ENCODE results near the gene PCSK1.
"Not testable (repeated sequence)": the region's sequence is repeated elsewhere in the genome, so short reads cannot be mapped to it uniquely, and the experiment has no call there.

PCSK1 gene

DNA sequence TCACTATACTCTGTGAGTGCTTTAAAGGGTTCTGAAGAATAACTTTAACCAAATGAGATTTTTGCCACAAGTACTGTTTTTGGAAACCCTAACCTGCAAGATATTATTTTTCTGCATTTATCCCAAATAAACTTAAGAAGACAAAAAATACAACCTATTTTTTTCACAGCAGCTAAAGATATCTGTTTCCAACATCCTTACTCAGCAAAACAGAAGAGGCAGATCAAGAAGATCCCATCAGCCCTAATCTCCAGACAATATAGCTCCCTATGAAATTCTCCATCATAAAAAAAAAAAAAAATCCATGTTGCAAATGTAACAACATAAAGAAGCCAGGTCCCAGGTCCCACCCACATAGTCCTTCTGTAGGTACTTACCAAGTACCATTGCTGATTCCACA is 7.6 kb downstream of the PCSK1 start:
- DNase-seq = no peak

DNA sequence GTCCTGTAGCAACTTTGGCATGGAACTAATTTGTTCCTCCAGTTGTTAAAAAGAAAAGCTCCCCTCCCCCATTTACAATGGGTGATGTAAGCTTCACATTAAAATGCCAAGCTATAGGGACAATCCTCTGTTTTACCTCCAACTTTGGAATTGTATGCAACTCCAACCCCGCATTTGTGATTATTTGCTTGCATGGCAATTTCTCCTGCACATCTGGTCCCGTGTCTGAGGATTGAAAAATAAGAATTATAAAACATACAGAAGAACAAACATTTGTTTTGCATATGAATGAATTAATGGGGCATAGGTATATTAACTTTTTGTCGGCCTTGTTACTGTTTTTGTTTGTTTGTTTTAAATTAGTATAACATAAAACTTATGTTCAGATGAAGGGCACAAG is 17.2 kb downstream of the PCSK1 start:
- DNase-seq = no peak

DNA sequence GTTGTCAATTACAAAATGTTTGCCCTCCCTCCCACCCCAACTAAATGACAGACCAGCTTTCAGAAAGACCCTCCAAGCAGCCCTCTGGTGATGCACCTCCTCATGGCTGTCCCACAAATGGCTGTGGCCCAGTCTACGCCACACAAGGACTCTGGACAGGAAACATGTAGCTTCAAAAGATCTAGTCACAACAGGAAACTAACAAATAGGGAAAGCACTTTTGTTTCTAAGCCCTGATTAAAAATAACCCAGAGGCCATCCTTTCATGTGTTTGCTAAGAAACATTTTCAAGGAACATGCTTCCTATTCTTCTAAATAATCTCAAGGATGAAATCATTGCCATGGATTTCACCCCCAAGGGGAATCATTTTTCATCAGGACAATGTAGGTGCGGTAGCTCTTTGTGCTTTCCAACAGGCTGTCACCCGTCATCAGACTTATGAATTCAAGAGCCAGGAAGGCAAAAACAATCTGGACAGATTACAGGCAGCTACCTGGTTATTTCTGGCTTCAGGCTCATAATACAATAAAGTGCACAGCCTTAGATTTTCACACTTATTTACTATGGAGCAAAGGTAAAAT is 20.1 kb downstream of the PCSK1 start:
- DNase-seq = no peak

DNA sequence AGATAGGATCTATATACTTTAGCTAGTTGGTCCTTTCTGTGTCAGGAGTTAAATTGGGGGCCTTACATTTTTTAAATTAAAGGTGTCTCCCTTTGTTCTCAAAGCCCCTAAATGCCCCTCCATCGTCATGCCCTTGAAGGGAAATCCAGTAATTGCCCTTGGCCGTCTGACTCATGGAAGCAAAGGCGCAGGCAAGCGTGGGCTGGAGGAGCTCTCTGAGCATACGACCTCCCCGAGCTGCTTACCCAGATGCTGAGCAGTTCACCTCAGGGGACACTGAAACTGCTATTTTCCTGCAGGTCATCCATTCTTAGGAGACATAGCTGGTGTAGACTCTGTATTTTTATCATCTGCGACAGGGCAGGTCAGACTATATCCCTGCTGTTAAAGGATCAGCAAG is 23.0 kb downstream of the PCSK1 start:
- DNase-seq = no peak

DNA sequence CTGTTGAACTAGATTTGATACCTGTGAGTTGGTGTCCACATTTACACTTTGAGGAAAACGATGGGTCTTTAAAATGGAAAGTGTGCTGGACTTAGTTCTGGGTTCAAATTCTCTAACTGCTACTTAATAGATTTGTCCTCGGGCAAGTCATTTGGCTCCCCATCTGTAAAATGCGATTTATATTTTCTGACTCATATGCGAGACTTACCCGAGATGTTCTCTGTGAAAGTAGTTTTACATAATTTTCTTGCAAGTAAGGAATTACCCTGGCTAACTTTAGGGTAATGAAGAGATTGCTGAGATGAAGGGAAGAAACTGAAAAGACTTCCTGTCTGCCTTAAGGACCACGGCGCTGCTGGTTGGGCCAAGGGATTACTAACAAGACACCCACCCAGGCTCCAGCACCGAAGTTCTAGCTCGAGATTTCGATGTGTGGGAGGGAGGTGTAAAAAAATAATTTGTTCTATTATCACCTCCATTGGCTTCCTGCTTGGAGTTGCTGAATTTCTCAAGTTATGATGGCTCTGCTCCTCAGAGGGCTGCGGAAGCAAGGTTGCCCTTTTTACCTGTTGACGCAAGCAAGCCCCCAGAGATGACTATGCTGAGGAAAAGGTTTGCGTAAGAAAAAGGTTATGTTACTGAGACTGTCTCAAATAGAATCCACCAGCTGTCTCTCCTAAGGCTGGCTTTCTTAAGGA is 24.1 kb downstream of the PCSK1 start:
- DNase-seq = no peak

DNA sequence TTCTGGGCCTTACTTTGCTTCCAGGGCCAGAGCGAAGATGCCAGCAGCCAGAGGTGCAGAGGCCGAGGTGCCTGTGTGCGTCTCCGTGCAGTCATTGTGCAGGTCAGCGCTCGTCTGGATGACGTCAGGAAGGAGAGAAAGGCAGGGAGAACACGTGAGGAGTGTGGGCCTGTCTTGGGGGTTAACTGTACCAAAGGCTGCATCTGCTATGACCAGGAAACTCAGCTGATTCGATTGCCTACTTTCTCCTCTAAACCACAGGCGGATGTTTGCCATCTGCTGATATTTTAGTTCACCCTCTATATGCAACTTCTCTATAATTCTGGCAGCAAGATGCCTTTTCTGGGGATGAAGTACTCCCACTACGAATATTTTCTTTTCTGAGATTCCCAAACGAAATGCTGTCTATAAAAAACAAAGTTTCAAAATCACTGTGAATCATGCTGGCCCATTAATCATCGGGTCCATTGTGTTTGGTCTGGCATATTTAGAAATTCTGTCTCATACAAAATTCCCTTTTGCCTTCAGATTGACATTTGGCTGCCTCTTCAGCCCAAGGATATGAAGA is 24.8 kb downstream of the PCSK1 start:
- DNase-seq = no peak

DNA sequence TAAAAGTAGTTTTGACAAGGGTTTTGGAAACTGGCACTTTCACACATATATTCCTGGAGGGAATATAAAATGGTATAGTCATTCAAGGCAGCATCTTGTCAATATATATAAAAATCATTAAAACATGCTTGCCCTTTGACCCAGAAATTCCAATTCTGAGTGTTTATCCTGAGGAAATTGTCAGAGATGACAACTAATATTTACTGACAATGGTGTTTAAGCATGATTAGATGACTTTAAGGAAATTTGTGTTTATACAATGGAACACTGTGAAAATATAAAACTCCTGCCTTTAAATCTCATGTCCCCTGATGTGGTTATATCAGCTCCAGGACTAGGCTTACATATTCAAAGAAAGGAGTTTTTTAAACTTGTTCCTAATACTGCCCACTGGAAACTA is 25.6 kb downstream of the PCSK1 start:
- no peak for DNase-seq

DNA sequence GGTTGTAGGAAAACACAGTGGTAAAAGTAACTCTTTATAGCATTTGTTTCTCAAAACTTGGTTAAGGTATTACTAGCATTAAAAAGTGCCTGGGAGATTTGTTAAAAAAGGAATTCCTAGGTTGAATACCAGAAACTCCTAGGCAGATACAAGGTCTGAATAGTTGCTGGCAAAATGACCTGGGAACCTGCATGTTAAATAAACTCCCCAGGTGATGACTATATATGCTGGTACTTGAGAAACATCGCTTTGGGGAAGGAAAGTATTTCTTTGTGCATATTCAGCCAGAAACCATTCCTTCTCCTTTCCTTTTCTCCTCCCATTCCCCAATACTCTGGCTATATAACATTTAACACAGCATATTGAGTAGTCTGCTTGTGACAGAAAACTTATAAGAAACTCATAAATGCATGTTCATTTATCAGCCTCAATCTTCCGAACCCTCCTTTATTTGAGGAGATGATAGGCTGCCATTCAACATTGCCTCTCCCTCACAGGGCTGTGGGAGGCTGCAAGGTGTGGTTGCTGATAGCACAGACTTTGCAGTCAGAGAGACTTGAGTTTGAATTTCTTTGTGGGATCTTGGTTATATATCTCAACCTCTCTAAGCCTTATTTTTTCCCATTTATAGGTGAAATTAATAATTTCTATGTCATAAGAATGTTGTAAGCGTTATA is 28.7 kb downstream of the PCSK1 start:
- no peak for DNase-seq

DNA sequence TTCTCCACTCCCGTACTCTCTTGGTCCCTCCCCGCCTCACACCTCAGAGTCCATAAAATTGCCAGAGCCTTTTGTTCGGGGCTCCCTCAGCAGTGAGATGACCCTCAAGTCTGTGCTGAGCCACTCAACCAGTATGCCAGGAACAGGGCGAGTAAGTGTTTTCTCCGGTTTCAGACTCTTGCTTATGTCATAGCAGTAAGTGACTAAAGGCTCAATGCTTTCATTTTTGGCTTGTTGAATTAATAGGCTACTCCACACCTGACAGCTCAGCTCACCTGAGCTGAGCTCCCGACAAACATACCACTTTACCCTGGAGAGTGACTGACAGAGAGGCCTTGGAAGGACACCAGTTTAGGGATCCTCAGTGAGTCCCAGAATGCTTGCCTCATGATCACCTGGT is 30.5 kb downstream of the PCSK1 start:
- DNase-seq = no peak

DNA sequence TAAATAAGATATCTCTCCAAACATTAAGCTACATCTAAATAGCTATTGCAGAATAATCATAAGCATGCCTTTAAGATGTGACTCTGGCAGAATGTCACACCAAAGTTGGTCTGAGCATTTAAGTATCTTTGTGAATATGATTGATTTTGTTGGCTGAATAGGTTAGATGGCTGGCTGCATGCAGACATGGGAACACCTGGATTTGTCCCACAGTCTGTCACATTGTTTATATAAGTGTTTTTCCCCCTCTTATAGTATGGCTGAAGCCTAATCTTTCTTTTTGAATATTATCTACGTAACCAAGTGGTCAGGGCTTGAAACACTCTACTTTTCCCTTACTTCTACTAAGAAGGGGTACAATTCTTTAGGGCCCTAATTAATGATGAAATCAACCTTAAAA is 36.2 kb downstream of the PCSK1 start:
- no peak for DNase-seq

DNA sequence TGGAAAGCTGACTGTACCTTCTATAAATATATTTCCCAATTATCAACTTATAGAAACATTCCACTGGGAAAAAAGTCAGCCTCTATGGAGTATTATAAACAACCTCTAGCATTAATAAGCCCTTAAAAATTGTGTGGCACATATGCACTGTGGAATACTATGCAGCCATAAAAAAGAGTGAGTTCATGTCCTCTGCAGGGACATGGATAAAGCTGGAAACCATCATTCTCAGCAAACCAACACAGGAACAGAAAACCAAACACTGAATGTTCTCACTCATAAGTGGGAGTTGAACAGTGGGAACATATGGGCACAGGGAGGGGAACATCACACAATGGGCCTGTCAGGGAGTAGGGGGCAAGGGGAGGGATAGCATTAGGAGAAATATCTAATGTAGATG is 37.8 kb downstream of the PCSK1 start:
- not testable (repeated sequence) for DNase-seq

DNA sequence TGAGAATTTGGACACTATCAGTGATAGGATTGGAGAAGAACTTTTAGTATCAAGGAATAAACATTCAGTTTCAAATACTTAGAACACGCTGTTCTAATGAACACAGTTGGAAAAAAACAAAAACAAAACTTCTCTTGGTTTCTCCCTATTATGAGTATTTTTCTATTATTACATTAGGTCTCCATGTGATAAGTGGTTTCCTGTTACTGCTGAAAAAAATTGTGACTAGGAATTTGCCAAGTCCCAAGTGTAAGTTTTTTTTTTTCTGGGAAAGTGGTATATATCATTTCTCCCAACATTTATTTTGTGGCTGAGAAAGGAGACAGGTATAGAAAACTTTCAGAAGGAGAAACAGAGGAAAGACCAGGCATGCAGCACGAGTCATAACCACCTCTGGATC is 41.1 kb downstream of the PCSK1 start:
- no peak for DNase-seq

DNA sequence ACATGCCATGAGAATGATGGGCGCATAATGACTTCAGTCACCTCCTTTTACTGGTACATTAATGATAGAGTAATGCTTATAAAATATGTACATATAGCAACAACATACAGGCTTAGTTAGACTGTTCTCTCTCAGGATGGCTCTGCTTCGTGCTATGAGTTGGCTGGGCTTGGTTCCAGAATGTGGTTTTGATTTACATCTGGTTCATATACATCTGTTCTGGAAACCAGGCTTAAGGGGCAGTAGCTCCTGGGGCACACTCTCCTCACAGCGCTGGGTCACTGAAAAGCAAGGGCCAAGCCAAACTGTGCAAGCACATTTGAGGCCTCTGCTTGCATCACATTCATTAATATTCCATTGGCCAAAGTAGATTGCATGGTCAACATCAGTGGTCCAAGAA is 44.9 kb downstream of the PCSK1 start:
- no peak for DNase-seq

DNA sequence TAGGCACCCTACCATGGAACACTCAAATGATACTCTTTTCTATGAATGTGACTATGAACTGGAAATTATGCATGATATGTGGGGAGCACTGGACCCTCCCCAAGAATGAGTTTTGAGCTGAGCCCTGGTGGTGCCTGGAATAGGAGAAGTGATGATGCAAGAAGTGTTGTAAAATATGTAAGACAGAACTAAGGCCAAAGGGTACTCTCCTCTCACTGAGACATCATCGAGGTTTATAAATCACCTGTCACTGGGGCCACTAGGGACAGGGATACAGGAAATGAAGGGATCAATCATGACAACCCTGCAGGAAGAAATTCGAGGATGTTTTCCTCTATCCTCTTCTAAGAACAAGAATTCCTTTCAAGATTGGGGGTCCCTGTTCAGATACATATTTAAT is 45.4 kb downstream of the PCSK1 start:
- DNase-seq = no peak

DNA sequence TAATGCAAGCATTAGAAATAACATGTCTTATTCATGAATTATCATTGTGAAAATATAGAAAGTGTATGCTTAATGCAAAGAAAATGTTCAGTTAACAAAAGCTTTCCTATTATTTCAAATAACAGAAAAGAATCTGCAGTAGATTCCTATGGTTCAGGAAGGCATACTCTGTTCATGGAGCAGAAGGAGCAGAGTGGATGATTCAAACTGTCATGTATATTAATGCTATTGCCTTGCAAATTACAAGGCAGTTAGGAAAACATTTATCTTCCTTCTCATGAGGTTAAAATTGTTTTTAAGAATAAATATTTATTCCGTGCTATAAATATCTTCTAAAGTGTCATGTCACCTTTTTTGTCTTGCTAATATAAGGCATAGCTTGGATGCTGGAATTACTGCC is 47.5 kb downstream of the PCSK1 start:
- DNase-seq = no peak

DNA sequence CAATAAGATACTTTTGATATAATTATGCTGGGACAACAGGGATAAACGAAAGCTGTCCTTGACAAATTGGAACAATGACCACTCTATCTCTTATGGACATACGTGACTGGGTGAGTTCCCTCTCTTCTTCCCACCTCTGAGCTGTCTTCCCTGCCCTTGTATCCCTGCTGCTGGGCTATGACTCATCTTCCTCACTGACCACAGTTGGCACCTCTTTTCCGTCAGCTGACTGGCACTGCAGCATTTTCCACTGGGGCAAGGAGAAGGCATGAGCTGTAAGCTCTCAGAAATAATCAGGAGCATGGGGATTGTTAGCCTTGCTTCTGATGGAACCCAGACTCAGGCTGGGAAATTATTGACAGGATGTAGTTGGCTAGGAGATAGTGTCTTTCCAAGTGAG is 48.7 kb downstream of the PCSK1 start:
- peak; percentile 19 for DNase-seq

DNA sequence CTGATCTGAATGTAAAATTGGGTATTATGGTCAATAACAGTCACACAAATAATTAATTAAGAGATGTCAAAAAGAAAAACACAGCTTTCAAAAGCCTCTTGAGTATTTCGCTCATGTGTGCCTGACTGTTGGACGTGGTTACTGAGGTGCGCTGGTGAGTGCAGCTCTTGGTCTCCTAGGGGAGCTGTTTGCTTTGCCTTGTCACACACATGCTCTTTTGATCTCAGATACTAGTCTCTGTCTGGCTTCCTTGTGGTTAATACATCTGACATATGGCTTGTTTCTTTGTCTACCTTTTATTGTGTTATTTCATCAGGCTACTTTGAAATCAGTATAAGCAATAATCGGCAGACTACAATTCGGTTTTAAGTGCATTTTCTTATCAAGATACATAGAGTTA is 51.5 kb downstream of the PCSK1 start:
- DNase-seq = no peak

DNA sequence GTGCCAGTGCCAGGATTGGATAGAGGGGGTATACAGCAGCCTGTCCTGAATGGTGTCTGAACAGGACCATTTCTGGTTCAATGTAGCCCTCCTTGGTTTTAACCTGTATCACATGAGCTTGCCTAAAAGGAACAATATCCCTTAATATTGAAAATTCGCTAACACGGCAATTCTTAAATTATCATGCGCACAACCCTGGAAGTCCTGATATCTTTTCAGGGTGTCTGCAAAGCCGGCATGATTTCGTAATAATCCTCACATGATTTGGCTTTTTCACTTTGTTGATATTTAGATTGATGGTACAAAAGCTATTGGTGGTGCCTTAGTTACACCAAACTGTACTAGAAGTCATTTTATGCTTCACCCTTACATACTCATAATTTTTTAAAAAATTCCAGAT is 53.2 kb downstream of the PCSK1 start:
- no peak for DNase-seq

DNA sequence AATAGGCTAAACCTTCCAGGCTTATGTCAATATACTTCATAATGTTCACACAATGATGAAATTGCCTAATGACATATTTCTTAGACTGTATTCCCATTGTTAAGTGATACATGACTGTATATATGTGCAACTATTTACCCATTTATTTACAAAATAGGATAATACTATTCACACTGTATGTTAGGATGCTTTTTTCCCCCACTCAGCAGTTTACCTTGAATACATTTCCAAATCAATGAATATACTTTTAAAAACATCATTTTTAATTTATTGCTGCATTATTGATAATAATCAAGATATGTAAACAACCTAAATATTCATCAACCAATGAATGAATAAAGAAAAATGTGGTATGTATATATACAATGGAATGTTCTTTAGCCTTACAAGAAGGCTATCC is 55.5 kb downstream of the PCSK1 start:
- DNase-seq = no peak

DNA sequence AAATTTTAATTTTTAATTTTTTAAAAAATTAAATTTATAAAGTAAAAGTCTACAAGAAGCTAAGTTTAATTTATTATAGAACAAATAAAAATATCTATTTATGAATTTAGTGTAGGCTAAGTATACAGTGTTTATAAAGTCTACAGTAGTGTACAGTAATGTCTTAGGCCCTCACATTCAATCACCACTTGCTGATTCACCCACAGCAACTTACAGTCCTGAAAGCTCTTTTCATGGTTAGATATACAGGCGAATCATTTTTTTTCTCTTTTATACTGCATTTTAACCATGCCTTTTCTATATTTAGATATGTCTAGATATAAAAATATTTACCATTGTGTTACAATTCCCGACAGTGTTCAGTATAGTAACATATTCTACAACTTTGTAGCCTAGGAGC is 55.9 kb downstream of the PCSK1 start:
- no peak for DNase-seq

DNA sequence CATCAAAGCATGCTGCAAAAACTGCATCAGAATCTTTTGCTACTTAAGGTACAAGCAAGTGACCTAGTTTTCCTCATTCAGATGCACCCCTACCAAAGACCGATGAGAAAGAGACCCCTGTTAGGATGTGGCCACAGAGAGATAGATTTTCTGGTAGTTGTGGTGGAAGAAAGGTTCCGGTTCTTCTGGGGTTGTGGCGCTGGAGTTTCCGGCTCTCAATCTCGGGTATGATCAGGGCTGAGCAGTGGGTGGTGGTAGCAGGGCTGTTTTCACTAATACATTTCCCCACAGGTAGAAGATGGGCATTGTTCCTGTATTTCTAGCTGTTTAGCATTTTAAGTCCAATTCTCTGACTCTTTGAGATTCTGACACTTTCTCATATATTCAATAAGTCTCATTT is 58.4 kb downstream of the PCSK1 start:
- DNase-seq = no peak

DNA sequence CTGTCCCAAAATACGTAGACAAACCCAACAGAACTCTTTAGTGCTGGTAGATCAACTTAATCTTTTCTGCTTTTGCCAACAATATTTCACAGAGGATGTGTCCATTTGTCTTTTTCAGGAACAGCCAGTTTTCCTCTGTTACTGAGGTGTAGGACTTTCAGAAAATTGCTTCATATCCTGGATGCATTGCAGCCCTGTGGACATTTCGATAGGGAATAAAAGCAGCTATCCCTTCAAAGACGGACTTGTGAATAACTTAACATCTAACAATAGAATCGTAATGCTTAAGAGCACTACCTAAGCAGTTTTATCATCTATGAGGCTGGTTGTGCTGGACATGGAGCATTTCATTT is 59.7 kb downstream of the PCSK1 start:
- DNase-seq = no peak

DNA sequence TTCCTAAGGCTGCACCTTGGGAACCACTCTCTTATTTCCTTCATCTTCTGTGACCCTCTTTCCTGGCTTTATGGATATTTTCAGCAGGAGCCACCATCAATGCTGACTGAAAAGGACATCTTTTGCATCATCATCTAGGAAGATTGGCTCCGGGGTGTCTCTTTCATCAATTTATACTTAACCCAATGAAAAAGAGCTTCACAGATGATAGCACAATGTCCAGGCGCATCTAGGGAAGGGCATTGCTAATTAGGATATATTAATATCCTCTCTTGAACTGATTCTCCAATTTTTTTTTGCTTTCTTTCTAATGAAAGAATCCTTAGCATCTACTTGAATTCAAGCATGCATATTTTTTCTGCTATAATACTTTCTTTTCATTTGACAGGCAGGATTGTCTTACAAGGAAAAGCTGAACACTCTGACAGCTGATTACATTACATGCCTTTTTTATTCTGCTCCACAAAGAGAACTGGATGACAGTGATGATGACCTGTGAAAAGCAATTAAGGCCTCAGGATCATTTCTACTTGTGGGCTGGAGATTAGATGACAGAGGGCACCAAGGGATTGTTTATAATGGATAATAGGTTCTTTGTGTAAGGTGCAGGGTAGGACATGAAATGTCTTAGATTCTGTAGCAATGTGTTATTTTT is 60.2 kb downstream of the PCSK1 start:
- DNase-seq = no peak

DNA sequence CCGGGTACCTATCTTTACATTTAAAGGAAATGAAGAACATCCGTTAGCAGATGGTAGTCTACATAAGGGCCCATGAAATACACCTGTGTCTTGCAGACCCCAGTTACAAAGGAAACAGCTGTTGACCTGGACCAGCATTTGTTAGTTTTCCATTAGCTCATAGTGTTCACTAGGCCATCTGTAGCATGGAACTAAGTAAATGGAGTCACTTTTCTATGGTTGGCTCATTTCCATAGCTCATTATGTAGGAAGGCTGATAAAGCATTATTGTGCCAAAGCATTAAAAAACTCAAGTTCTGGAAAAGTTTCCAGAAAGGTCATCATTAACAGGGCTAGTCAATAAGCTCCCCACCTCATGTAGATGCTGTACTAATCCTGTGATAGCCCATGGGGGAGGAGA is 62.1 kb downstream of the PCSK1 start:
- DNase-seq = no peak

Measured in GOT3 (cell line).